Measurements from ENCODE around the gene KCNQ4.

Gene KCNQ4

GRCh38 chr1:40755067-40755466, 28.5 kb upstream of the KCNQ4 start:
- no peak for TF ChIP-seq CTCF (IDR thresholded peaks at IDR 0.05; ENCODE audit: low read depth, low read length, missing control alignments)
- H3K4me3 ChIP-seq (ENCODE audit: low read depth, low read length) = no peak overlapping the region
- no peak for DNase-seq (ENCODE audit: low read depth)

- DNase-seq (ENCODE audit: low read depth) = no peak
- TF ChIP-seq CTCF (IDR thresholded peaks at IDR 0.05; ENCODE audit: low read depth, low read length, missing control alignments) = no peak
- no peak overlapping the region for H3K4me3 ChIP-seq (ENCODE audit: low read depth, low read length)
Observed at GRCh38 chr1:40756523-40756922, 27.1 kb upstream of the KCNQ4 start.

- DNase-seq (ENCODE audit: low read depth) = no peak
- H3K4me3 ChIP-seq (ENCODE audit: low read depth, low read length) = no peak overlapping the region
- no peak for TF ChIP-seq CTCF (IDR thresholded peaks at IDR 0.05; ENCODE audit: low read depth, low read length, missing control alignments)
Observed at GRCh38 chr1:40757084-40757483, 26.5 kb upstream of the KCNQ4 start.

GRCh38 chr1:40758004-40758403, 25.6 kb upstream of the KCNQ4 start:
- TF ChIP-seq CTCF (IDR thresholded peaks at IDR 0.05; ENCODE audit: low read depth, low read length, missing control alignments) = no peak
- no peak overlapping the region for H3K4me3 ChIP-seq (ENCODE audit: low read depth, low read length)
- no peak for DNase-seq (ENCODE audit: low read depth)

GRCh38 chr1:40758578-40759343, 24.8 kb upstream of the KCNQ4 start:
- no peak for DNase-seq (ENCODE audit: low read depth)
- no peak for TF ChIP-seq CTCF (IDR thresholded peaks at IDR 0.05; ENCODE audit: low read depth, low read length, missing control alignments)
- H3K4me3 ChIP-seq (ENCODE audit: low read depth, low read length) = no peak overlapping the region

GRCh38 chr1:40760984-40761383, 22.6 kb upstream of the KCNQ4 start:
- no peak overlapping the region for H3K4me3 ChIP-seq (ENCODE audit: low read depth, low read length)
- TF ChIP-seq CTCF (IDR thresholded peaks at IDR 0.05; ENCODE audit: low read depth, low read length, missing control alignments) = no peak
- DNase-seq (ENCODE audit: low read depth) = no peak
